ENCODE results near the gene PTP4A2. TPM values are rescaled to one million over a fixed set of nuclear protein-coding genes. Genes with fewer than 3 reads are reported as not detected.
A peak's percentile ranks its signal among the peaks of the same experiment; 100 is the strongest.

PTP4A2 gene
- total and polyA plus RNA-seq, 10 of the 15 experiments (the other 5 are each of a cell fraction or from before 2014, with no cell fraction given) = 180 to 909 (median 375) TPM

- ChIA-PET CTCF (interaction anchor here (0.5 to 5.5 kb wide), 15 partner anchors 18 to 202 kb away, joined by 3 to 42 read pairs (median 4); no protein-coding TSS in a partner anchor), POLR2A (interaction anchor here (1.0 kb wide), 1 partner anchor 103 kb away, joined by 3 read pairs; no protein-coding TSS in a partner anchor), RAD21 (ENCODE audit: unreplicated experiment) (interaction anchor here (0.5 to 5.2 kb wide), 15 partner anchors 17 to 202 kb away, joined by 3 to 51 read pairs (median 4); no protein-coding TSS in a partner anchor), SMC1A (ENCODE audit: uncharacterized antibody, unreplicated experiment) (interaction anchor here (0.6 to 2.7 kb wide), 15 partner anchors 10 to 783 kb away, joined by 3 to 27 read pairs (median 4); no protein-coding TSS in a partner anchor)
- Histone ChIP-seq H3K79me2 (ENCODE audit: control insufficient read depth, insufficient read depth, low read length) (no peaks in the 10 kb centered on the region), H4K20me1 (ENCODE audit: control insufficient read depth, insufficient read depth) (no peaks in the 10 kb centered on the region), H3K4me2 (ENCODE audit: control insufficient read depth, insufficient read depth) (no peak overlapping the region), H3K27me3 (replicated peaks in 1 of 2; ENCODE audit: control insufficient read depth in 2 of 2, insufficient read depth in 2 of 2, low read length in 1 of 2) (no peaks in the 10 kb centered on the region), H3K27ac (ENCODE audit: control insufficient read depth, insufficient read depth) (no peak overlapping the region), H3K9ac (ENCODE audit: control insufficient read depth, insufficient read depth, low read length) (no peak overlapping the region), H2AFZ (ENCODE audit: control insufficient read depth, low read depth, low read length) (no peak overlapping the region), H3K36me3 (ENCODE audit: control insufficient read depth in 2 of 2, insufficient read depth in 2 of 2, low read length in 1 of 2) (no peaks in the 10 kb centered on the region), H3K4me3 (no peak overlapping the region), H3K9me3 (replicated peaks; ENCODE audit: control insufficient read depth, insufficient read depth, low read length) (no peaks in the 10 kb centered on the region), H3K4me1 (ENCODE audit: control insufficient read depth, insufficient read depth, low read length) (peaks cover 6% of the 10 kb centered on the region)
- WGBS (ENCODE audit: insufficient coverage, insufficient replicate concordance, low lambda C conversion rate, missing lambda C conversion rate) = 17% methylated on average over 5 of the region's 5 CpGs
- ATAC-seq = peak; percentile 94
- BruUV-seq (replicated peaks) = no TSS peak
- DNase-seq (ENCODE audit: low read depth, low spot score) = peak; percentile 24
- FAIRE-seq = peak; percentile 90
- intact Hi-C loops (cut with micrococcal nuclease; ENCODE audit: unreplicated experiment) = loop anchor here (1.0 kb wide), 1 partner anchor 103 kb away; no protein-coding TSS in a partner anchor
- in situ Hi-C loops (cut with MboI) = no loop called here
- no peak for TF ChIP-seq GABPA (IDR thresholded peaks at IDR 0.05; ENCODE audit: low read depth)
- TF ChIP-seq, protein P1, sequence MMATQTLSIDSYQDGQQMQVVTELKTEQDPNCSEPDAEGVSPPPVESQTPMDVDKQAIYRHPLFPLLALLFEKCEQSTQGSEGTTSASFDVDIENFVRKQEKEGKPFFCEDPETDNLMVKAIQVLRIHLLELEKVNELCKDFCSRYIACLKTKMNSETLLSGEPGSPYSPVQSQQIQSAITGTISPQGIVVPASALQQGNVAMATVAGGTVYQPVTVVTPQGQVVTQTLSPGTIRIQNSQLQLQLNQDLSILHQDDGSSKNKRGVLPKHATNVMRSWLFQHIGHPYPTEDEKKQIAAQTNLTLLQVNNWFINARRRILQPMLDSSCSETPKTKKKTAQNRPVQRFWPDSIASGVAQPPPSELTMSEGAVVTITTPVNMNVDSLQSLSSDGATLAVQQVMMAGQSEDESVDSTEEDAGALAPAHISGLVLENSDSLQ (IDR thresholded peaks at IDR 0.05) = no peak
- no peak for TF ChIP-seq FOXK2 (IDR thresholded peaks at IDR 0.05)
- TF ChIP-seq MTA3 (IDR thresholded peaks at IDR 0.05; ENCODE audit: borderline replicate concordance, low read length) = no peak
- TF ChIP-seq, protein P2, sequence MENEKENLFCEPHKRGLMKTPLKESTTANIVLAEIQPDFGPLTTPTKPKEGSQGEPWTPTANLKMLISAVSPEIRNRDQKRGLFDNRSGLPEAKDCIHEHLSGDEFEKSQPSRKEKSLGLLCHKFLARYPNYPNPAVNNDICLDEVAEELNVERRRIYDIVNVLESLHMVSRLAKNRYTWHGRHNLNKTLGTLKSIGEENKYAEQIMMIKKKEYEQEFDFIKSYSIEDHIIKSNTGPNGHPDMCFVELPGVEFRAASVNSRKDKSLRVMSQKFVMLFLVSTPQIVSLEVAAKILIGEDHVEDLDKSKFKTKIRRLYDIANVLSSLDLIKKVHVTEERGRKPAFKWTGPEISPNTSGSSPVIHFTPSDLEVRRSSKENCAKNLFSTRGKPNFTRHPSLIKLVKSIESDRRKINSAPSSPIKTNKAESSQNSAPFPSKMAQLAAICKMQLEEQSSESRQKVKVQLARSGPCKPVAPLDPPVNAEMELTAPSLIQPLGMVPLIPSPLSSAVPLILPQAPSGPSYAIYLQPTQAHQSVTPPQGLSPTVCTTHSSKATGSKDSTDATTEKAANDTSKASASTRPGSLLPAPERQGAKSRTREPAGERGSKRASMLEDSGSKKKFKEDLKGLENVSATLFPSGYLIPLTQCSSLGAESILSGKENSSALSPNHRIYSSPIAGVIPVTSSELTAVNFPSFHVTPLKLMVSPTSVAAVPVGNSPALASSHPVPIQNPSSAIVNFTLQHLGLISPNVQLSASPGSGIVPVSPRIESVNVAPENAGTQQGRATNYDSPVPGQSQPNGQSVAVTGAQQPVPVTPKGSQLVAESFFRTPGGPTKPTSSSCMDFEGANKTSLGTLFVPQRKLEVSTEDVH (IDR thresholded peaks at IDR 0.05; ENCODE audit: low read depth, partially characterized antibody) = no peak
- TF ChIP-seq NFXL1 (IDR thresholded peaks at IDR 0.05; ENCODE audit: borderline replicate concordance) = no peak
- TF ChIP-seq, protein P3, sequence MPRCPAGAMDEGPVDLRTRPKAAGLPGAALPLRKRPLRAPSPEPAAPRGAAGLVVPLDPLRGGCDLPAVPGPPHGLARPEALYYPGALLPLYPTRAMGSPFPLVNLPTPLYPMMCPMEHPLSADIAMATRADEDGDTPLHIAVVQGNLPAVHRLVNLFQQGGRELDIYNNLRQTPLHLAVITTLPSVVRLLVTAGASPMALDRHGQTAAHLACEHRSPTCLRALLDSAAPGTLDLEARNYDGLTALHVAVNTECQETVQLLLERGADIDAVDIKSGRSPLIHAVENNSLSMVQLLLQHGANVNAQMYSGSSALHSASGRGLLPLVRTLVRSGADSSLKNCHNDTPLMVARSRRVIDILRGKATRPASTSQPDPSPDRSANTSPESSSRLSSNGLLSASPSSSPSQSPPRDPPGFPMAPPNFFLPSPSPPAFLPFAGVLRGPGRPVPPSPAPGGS (IDR thresholded peaks at IDR 0.05; ENCODE audit: borderline replicate concordance, insufficient read depth, low read depth, low read length, poor library complexity, severe bottlenecking) = no peak
- no peak for TF ChIP-seq PML (IDR thresholded peaks at IDR 0.05; ENCODE audit: low read length)
- peak; percentile 55; the same call in 1 of the 2 replicates for TF ChIP-seq RUNX3 (IDR thresholded peaks at IDR 0.05; ENCODE audit: low read length)
- TF ChIP-seq, protein P4, sequence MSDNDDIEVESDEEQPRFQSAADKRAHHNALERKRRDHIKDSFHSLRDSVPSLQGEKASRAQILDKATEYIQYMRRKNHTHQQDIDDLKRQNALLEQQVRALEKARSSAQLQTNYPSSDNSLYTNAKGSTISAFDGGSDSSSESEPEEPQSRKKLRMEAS (IDR thresholded peaks at IDR 0.05; ENCODE audit: low read depth, low read length) = no peak
- no peak; a peak in 1 of 4 replicates for TF ChIP-seq BHLHE40 (IDR thresholded peaks at IDR 0.05; ENCODE audit: borderline replicate concordance in 1 of 2, low read depth in 2 of 2, low read length in 1 of 2)
- no peak for TF ChIP-seq EZH2 (IDR thresholded peaks at IDR 0.05; ENCODE audit: borderline replicate concordance, control insufficient read depth, low read depth, low read length)
- no peak for TF ChIP-seq SREBF2 (IDR thresholded peaks at IDR 0.05; ENCODE audit: low read length)
- TF ChIP-seq, protein P5, sequence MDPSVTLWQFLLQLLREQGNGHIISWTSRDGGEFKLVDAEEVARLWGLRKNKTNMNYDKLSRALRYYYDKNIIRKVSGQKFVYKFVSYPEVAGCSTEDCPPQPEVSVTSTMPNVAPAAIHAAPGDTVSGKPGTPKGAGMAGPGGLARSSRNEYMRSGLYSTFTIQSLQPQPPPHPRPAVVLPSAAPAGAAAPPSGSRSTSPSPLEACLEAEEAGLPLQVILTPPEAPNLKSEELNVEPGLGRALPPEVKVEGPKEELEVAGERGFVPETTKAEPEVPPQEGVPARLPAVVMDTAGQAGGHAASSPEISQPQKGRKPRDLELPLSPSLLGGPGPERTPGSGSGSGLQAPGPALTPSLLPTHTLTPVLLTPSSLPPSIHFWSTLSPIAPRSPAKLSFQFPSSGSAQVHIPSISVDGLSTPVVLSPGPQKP (IDR thresholded peaks at IDR 0.05; ENCODE audit: low read depth, low read length) = no peak
- no peak for TF ChIP-seq CHD2 (IDR thresholded peaks at IDR 0.05; ENCODE audit: borderline replicate concordance, low read depth, low read length)
- TF ChIP-seq, protein P6, sequence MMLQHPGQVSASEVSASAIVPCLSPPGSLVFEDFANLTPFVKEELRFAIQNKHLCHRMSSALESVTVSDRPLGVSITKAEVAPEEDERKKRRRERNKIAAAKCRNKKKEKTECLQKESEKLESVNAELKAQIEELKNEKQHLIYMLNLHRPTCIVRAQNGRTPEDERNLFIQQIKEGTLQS (IDR thresholded peaks at IDR 0.05; ENCODE audit: borderline replicate concordance, extremely low read depth, low read depth, low read length) = no peak
- no peak for TF ChIP-seq CHD4 (IDR thresholded peaks at IDR 0.05)
Observed at GRCh38 chr1:31861346-31861745, 76.8 kb downstream of the PTP4A2 start.

Data from GM12878 (cell line).